ENCODE measurements around the gene MAMDC4. TPM values are rescaled to one million over a fixed set of nuclear protein-coding genes. Genes with fewer than 3 reads are reported as not detected.
"Not testable (repeated sequence)": the region's sequence is repeated elsewhere in the genome, so short reads cannot be mapped to it uniquely, and the experiment has no call there.

Gene MAMDC4
- total and polyA plus RNA-seq, 2 of the 13 experiments (the other 11 are each of a cell fraction or from before 2014, with no cell fraction given): 6.0 to 6.8 TPM

DNA sequence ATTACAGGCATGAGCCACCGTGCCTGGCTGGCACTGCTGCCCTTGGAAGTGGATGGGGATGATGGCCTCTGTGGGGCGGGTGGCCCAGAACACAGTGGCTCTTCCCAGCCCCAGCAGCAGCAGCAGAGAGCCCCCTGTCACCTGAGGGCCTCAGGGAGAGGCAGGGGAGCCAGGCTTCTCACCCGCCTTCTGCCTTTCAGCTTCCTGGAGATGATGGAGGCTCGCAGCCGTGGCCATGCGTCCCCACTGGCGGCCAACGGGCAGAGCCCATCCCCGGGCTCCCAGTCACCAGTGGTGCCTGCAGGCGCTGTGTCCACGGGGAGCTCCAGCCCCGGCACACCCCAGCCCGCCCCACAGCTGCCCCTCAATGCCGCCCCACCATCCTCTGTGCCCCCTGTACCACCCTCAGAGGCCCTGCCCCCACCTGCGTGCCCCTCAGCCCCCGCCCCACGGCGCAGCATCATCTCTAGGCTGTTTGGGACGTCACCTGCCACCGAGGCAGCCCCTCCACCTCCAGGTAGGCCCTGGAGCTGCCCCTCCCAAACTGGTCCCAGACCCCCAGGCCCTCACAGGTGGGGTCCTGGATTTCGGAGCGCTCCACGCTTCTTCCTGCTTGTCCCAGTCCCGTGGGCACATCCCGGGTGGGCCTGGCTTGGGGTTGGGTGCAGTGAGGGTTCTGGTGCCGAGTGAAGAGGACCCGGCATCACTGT, 14.8 kb upstream of the MAMDC4 start:
- Histone ChIP-seq H3K9me3 (ENCODE audit: low read length) (no peaks in the 10 kb centered on the region), H3K4me1 (ENCODE audit: insufficient read depth, low read length) (peaks cover 31% of the 10 kb centered on the region), H3K27me3 (ENCODE audit: control insufficient read depth in 1 of 2, insufficient read depth in 2 of 2, low read length in 2 of 2) (no peaks in the 10 kb centered on the region), H3K79me2 (ENCODE audit: insufficient read depth, low read length) (no peaks in the 10 kb centered on the region), H2AFZ (ENCODE audit: low read length) (no peak overlapping the region), H3K4me3 (replicated peaks in 1 of 3; ENCODE audit: insufficient read depth in 1 of 3, low read depth in 2 of 3, low read length in 3 of 3) (no peak overlapping the region), H3K36me3 (replicated peaks in 1 of 2; ENCODE audit: control insufficient read depth in 1 of 2, insufficient read depth in 2 of 2, low read length in 2 of 2) (peaks cover 14 to 15% of the 10 kb centered on the region in 2 experiments), H4K20me1 (ENCODE audit: insufficient read depth, low read length) (no peaks in the 10 kb centered on the region), H3K27ac (ENCODE audit: extremely low read length, insufficient read depth, low read length) (no peak overlapping the region), H3K9ac (ENCODE audit: insufficient read depth, low read depth, low read length) (no peak overlapping the region), H3K4me2 (ENCODE audit: low read depth, low read length) (no peak overlapping the region)
- in situ Hi-C loops (cut with HindIII; ENCODE audit: extremely low pct_ligation_motif_present, low pct_unique_long_range_greater_than_20kb) (no loop called here), intact Hi-C loops (cut with micrococcal nuclease; ENCODE audit: unreplicated experiment) (no loop called here)
- ChIA-PET POLR2A (no interaction called here), CTCF (ENCODE audit: low intra/inter-chr PET ratio, low total read pairs) (no interaction called here)
- FAIRE-seq (no peak), ATAC-seq (no peak), DNase-seq (ENCODE audit: low spot score) (no peak)
- 92% methylated on average over 15 of the region's 27 CpGs for WGBS (ENCODE audit: low lambda C conversion rate)
- TF ChIP-seq AGO2 (optimal IDR thresholded peaks at IDR 0.05; ENCODE audit: low read depth, low read length): peak; percentile 3
- TF ChIP-seq KLF15 (CRISPR knock-in tag; IDR thresholded peaks at IDR 0.05; ENCODE audit: borderline replicate concordance): no peak
- TF ChIP-seq AGO1 (IDR thresholded peaks at IDR 0.05; ENCODE audit: low read depth, low read length, poor library complexity, severe bottlenecking): peak; percentile 79
- BruUV-seq (replicated peaks): no TSS peak

DNA sequence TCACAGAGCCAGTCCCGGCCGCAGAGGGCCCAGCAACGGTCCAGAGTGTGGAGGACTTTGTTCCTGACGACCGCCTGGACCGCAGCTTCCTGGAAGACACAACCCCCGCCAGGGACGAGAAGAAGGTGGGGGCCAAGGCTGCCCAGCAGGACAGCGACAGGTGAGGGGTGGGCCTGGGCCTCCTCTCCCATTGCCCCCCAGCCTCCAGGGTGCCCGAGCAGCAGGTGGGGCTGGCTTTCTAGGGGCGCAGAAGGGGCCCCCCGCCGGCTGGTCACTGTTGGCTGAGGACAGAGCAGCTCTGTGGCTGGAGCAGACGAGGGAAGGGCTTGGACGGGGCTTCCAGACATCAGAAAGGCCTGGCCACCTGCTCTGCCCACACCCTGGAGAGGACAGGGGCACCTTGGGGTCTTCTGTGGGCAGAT, 14.3 kb upstream of the MAMDC4 start:
- Histone ChIP-seq H3K4me1 (ENCODE audit: insufficient read depth, low read length) (peaks cover 35% of the 10 kb centered on the region), H3K36me3 (replicated peaks in 1 of 2; ENCODE audit: control insufficient read depth in 1 of 2, insufficient read depth in 2 of 2, low read length in 2 of 2) (peaks cover 10 to 13% of the 10 kb centered on the region in 2 experiments; a peak in 3 of 5 replicates)
- CTCF ChIA-PET (ENCODE audit: low intra/inter-chr PET ratio, low total read pairs); H3K9ac ChIP-seq (ENCODE audit: insufficient read depth, low read depth, low read length); H3K79me2 ChIP-seq (ENCODE audit: insufficient read depth, low read length); in situ Hi-C loops (cut with HindIII; ENCODE audit: extremely low pct_ligation_motif_present, low pct_unique_long_range_greater_than_20kb); H4K20me1 ChIP-seq (ENCODE audit: insufficient read depth, low read length); H2AFZ ChIP-seq (ENCODE audit: low read length); H3K4me3 ChIP-seq (replicated peaks in 1 of 3; ENCODE audit: insufficient read depth in 1 of 3, low read depth in 2 of 3, low read length in 3 of 3); ATAC-seq; POLR2A ChIA-PET; DNase-seq (ENCODE audit: low spot score); H3K27me3 ChIP-seq (ENCODE audit: control insufficient read depth in 1 of 2, insufficient read depth in 2 of 2, low read length in 2 of 2); BruUV-seq (replicated peaks); intact Hi-C loops (cut with micrococcal nuclease; ENCODE audit: unreplicated experiment); H3K4me2 ChIP-seq (ENCODE audit: low read depth, low read length); FAIRE-seq; H3K27ac ChIP-seq (ENCODE audit: extremely low read length, insufficient read depth, low read length); H3K9me3 ChIP-seq (ENCODE audit: low read length): not testable (repeated sequence)
- TF ChIP-seq AGO1 (IDR thresholded peaks at IDR 0.05; ENCODE audit: low read depth, low read length, poor library complexity, severe bottlenecking) (peak; percentile 57), ZC3H13 (CRISPR knock-in tag; IDR thresholded peaks at IDR 0.05) (0 out of 2 replicates have a peak, but pooled peaks have one; percentile 1), ZBTB38 (CRISPR knock-in tag; IDR thresholded peaks at IDR 0.05) (0 out of 2 replicates have a peak, but pooled peaks have one; percentile 41)
- TF ChIP-seq, protein P1, sequence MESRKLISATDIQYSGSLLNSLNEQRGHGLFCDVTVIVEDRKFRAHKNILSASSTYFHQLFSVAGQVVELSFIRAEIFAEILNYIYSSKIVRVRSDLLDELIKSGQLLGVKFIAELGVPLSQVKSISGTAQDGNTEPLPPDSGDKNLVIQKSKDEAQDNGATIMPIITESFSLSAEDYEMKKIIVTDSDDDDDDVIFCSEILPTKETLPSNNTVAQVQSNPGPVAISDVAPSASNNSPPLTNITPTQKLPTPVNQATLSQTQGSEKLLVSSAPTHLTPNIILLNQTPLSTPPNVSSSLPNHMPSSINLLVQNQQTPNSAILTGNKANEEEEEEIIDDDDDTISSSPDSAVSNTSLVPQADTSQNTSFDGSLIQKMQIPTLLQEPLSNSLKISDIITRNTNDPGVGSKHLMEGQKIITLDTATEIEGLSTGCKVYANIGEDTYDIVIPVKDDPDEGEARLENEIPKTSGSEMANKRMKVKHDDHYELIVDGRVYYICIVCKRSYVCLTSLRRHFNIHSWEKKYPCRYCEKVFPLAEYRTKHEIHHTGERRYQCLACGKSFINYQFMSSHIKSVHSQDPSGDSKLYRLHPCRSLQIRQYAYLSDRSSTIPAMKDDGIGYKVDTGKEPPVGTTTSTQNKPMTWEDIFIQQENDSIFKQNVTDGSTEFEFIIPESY (CRISPR knock-in tag; IDR thresholded peaks at IDR 0.05): peak; percentile 72; the same call in 1 of the 2 replicates
- TF ChIP-seq, protein P2, sequence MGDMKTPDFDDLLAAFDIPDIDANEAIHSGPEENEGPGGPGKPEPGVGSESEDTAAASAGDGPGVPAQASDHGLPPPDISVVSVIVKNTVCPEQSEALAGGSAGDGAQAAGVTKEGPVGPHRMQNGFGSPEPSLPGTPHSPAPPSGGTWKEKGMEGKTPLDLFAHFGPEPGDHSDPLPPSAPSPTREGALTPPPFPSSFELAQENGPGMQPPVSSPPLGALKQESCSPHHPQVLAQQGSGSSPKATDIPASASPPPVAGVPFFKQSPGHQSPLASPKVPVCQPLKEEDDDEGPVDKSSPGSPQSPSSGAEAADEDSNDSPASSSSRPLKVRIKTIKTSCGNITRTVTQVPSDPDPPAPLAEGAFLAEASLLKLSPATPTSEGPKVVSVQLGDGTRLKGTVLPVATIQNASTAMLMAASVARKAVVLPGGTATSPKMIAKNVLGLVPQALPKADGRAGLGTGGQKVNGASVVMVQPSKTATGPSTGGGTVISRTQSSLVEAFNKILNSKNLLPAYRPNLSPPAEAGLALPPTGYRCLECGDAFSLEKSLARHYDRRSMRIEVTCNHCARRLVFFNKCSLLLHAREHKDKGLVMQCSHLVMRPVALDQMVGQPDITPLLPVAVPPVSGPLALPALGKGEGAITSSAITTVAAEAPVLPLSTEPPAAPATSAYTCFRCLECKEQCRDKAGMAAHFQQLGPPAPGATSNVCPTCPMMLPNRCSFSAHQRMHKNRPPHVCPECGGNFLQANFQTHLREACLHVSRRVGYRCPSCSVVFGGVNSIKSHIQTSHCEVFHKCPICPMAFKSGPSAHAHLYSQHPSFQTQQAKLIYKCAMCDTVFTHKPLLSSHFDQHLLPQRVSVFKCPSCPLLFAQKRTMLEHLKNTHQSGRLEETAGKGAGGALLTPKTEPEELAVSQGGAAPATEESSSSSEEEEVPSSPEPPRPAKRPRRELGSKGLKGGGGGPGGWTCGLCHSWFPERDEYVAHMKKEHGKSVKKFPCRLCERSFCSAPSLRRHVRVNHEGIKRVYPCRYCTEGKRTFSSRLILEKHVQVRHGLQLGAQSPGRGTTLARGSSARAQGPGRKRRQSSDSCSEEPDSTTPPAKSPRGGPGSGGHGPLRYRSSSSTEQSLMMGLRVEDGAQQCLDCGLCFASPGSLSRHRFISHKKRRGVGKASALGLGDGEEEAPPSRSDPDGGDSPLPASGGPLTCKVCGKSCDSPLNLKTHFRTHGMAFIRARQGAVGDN (CRISPR knock-in tag; IDR thresholded peaks at IDR 0.05): 0 out of 2 replicates have a peak, but pooled peaks have one; percentile 4
- 75% methylated on average over 9 of the region's 15 CpGs for WGBS (ENCODE audit: low lambda C conversion rate)
